Stimulated activated CD8-positive, alpha-beta memory T cell treated with anti-CD3 and anti-CD28 coated beads, Interleukin-7, amount 100 ng/mL, for 24 hours (primary cell): ENCODE measurements around the gene ANKRD40CL.
"Not testable (repeated sequence)": the region's sequence is repeated elsewhere in the genome, so short reads cannot be mapped to it uniquely, and the experiment has no call there.

Experiments
- DNase-seq: peaks from one replicate; pipeline ENCODE4 v3.0.0-alpha.2; 2020; ENCODE audit warnings: low read depth

The ANKRD40CL gene, protein sequence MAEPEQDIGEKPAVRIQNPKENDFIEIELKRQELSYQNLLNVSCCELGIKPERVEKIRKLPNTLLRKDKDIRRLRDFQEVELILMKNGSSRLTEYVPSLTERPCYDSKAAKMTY

DNA sequence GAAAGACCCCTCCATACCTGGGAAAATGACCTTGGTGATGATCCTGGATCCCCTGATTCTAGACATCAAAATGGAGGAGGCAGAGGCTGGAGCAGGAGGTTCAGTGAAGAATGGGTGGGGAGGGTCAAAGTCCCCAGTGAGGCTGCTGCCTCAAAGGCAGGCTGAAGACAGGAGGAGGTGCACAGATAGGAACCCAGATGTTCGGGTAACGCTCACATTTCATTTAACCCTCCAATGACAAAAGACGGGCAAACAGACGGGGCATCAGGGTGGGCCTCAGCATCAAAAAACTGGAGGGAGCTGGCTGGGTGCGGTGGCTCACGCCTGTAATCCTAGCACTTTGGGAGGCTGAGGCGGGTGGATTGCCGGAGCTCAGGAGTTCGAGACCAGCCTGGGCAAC lies at the start of gene ANKRD40CL:
Gene ANKRD40CL (minus strand): TSS at position 73 of the 400 bp plus-strand sequence. CDS start 605 bp downstream, outside the sequence.
- no peak for DNase-seq

DNA sequence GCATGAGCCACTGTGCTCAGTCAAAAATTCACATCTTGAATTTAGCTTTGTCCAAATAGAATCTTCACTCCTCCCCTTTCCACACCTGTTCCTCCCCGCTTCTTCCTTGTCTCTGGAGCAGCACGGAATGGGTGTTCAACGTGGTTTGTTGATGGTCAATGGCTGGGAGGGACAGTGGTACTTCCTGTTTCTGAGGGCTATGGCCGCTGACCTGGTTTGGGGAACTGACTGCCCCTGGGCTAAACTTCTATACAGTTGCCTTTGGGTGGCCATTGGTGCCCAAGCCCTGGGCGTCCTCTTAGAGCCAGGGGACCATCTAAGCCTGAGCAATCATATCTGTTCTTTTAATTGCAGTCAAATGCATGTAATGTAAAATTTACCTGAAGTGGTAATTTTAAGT lies 49.0 kb upstream of the ANKRD40CL start:
- DNase-seq = no peak

DNA sequence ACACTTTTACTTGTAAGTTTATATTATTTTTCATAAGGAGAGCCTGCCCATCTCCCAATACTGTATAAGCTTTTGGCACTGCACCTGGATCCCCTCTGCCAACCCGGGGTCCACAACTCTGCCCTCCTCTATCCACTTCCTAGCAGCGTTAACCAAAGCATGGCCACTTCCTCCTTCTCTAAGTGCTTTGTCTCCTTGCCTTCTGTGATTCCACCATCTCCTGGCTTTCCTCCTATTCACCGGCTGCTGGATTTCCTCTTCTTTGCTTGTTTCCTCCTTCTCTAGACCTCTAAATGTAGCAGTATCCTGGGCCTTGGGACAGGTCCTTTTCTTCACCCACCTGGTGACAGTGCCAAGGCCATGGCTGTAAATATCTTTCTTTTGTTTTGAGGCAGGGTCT lies 48.1 kb upstream of the ANKRD40CL start:
- no peak for DNase-seq

DNA sequence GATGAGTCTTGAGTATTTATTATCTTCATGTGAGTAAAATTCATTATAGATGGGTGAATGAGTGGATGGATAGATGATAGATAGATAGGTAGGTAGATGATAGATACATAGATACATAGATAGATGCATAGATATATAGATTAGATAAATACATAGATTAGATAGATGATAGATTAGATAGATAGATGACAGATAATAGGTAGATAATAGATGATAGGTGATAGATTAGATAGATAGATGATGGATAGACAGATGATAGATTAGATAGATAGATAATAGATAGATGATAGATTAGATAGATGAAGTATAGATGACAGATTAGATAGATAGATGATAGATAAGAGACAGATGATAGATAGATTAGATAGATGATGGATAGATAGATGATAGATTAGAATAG lies 46.3 kb upstream of the ANKRD40CL start:
- DNase-seq = no peak

DNA sequence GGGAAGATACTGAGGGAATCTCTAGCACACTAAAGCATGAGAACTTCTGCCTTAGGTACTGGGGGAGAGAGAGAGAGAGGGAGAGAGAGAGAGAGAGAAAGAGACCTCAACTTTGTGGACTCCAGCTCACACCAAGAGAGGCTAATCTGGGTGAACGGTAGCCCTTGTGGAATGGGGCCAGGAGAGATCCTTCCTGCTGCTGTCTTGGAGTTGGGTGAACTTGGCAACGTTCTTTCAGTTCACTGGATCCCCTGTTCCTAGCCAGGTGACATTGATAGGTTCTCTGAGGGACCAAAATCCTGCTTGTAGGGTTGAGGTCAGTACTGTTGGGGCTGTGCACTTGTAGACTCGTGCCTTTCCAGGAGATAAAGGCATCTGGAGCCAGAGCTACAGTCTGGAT lies 41.6 kb upstream of the ANKRD40CL start:
- no peak for DNase-seq

DNA sequence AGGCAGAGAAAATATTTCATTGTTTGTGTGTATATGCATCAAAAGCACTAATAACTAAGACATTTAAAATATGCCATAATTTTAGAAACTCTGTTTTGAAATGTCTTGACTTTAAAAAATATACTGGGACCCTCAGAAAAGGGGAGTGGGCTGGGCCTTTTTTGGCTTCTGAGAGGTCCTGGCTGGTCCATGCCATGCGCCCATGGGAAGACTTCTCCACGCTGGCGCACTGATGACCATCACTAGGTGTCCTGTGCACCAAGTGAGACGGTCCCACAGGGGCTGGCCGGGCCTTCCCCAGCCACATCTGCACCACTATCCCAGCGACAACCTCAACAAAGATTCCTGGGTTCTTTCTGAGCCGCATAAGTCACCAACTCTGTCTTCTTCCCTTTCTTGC lies 41.1 kb upstream of the ANKRD40CL start:
- no peak for DNase-seq

DNA sequence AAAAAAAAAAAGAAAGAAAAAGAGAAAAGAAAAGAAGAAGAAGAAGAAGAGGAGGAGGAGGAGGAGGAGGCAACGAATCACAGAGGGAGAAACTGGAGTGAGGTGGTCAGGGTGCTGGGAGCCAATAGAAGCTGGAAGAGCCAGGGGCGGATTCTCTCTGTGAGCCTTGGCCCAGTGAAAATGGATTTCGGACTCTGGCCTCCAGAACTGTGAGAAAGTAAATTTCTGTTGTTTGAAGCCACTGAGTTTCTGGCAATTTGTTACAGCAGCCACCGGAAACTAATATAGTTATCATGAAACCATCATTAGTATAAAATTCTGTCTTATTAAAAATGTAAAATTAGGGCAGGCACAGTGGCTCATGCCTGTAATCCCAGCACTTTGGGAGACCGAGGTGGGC lies 40.4 kb upstream of the ANKRD40CL start:
- DNase-seq = no peak

DNA sequence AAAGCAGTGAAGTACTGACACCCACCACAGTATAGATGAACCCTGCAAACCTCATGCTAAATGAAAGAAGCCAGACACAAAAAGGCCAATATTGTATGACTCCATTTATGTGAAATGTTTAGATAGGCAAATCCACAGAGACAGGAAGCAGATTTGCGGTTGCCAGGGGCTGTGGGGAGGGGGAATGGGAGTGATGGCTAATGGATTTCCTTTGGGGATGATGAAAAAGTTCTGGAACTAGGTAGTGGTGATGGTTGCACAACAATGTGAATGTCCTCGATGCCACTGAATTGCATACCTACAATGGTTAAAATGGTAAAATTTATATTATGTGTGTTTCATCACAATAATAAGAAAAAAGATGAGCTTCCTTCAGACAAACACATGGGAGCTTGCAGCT lies 39.7 kb upstream of the ANKRD40CL start:
- no peak for DNase-seq

DNA sequence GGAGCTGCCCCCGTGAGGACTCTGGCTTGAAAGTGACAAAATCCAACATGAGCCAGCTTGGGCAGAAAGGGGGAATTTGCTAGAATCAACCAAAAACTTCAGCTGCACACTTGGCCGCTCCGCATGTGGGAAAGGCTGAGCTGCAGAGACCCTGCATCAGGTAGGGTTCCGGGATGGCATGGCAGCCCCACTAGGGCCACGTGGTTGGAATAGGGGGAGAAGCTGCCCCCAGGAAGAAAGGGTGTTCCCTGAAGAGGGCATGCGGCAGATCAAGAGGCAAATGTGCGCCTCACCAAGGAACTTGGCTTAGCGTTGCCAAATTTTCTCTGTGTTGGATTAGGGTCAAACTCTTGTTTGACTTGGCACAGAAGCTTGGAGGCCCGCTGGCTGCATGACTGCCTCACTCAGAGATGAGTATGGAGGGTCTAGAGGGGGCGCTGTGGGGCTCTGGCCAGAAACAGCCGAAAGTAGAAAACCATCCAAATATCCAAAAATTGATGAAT lies 38.9 kb upstream of the ANKRD40CL start:
- DNase-seq = no peak

DNA sequence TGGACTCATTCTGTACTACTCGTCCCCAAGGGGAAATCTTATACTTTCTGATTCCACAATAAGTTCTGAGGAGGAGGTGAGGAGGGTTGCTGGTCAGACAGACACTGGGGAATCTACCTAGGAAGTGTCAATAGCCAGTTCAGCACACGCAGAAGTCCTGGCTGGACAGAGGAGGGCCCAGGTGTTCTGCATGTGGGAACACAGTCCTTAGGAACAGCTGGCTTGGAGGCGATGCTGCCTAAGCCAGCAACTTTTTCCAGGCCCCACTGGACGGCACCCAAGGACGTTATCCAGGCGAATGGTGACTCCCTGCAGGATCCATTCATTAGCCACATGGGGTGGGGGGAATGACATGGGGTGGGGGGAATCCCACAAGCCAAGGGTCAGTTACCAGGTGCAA lies 38.2 kb upstream of the ANKRD40CL start:
- DNase-seq = no peak

DNA sequence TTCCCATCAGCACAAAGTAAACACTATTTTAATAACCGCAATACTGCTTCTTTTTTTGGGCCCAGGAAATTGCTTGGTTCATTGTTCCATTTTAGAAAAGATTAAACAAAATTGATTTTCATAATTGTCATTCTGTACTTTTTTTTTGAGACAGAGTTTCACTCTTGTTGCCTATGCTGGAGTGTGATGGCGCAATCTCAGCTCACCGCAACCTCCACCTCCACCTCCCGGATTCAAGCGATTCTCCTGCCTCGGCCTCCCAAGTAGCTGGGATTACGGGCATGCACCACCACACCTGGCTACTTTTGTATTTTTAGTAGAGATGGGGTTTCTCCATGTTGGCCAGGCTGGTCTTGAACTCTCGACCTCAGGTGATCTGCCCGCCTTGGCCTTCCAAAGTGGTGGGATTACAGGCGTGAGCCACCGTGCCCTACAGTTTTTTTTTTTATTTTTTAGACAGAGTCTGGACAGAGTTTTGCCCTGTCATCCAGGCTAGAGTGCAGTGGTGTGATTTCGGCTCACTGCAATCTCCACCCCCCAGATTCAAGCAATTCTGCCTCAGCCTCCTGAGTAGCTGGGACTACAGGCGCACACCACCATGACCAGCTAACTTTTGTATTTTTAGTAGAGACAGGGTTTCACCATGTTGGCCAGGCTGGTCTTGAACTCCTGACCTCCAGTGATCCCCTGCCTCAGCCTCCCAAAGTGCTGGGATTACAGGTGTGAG lies 37.6 kb upstream of the ANKRD40CL start:
- not testable (repeated sequence) for DNase-seq

DNA sequence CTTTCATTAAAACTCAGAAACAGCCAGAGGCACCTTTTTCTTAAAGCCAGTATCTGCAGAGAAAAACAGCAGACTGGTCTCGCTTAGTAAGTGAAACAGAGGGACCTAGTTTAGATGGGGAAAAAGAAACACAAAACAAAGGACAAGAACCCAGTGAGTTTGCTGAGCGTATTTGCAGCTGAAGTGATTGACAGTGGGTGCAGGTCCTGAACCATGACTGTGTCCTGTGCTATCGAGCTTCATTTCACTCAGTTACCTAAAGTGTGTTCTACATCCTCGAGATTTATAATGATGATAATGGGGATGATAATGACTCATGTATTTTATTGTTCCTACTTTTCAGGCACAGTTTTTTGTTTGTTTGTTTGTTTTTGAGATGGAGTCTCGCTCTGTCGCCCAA lies 36.4 kb upstream of the ANKRD40CL start:
- no peak for DNase-seq

DNA sequence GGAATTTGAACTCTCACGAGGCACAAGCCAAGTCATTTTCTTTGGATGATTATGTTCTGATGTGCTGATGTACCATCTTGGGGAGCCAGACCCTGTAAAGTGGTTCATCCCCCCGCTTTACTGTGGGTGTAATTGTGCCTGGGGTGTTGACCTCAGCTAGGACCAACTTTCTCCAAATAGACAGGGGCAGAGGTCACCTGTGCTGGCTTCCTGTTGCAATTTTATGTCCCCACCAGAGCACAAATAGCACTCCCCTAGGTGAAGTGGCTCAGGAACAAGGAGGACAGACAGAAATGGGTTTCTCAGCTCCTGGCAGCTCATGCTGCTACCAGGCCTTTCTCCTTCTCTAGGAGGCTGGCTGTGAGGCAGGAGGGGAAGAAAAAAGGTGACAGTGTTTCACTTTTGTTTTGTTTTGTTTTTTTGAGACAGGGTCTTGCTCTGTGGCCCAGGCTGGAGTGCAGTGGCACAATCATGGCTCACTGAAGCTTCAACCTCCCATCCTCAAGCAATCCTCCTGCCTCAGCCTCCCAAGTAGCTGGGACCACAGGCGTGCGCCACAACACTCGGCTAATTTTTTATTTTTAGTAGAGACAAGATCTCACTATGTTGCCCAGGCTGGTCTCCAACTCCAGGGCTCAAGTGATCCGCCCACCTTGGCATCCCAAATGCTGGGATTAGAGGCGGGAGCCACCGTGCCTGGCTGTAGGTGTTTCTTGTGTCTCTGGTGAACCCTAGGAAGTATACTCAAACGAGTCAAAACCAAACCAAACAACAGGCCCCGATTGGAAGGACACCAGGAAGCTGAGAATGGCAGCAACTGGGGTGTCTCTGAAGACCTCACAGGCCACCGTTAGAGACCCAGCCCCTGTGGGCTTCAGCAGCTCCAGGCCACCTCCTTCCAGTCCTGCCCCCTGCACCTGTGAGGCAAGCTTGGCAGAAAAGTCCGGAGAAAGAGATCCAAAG lies 35.6 kb upstream of the ANKRD40CL start:
- no peak for DNase-seq

DNA sequence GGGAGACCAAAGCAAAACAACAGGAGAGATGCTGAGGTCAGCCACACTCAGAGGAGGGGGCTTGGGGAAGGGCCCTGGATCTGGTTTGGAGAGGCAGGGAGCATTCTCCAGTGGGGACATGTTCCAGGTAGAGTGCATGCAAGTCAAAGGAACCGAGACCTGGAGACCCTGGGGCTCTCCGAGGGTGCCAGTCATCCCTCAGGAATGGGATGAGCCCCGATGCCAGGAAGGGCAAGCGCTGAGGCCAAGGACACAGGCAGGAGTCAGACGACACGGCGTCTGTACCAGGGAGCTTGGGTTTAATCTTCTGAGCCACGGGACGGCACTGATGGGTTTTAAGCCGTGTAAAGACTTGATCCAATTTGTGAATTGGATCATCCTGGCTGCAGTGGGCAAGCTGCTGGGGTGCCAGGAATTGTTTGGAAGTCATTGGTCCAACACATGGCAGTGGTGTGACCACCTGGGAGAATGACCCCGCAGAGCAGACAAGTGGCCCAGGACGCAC lies 32.9 kb upstream of the ANKRD40CL start:
- DNase-seq = no peak

DNA sequence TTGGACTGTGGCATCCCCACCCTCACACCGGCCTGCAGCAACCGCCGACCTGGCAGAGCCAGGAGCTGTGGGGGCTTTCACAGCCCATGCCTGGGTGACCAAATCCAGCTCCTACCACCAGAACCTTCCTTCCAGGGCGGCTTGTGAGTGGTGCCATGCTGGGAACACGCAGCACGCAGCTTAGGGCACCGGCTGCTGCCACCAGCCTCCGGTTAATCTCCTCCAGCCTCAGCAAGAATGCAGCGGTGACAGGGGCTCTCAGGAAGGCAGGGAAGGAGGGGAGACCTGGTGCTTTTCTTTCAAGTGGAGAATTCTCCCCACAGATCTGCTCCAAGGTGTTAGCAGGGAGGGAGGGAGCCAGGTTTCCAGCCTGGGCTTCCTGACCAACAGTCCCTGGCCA lies 32.3 kb upstream of the ANKRD40CL start:
- no peak for DNase-seq

DNA sequence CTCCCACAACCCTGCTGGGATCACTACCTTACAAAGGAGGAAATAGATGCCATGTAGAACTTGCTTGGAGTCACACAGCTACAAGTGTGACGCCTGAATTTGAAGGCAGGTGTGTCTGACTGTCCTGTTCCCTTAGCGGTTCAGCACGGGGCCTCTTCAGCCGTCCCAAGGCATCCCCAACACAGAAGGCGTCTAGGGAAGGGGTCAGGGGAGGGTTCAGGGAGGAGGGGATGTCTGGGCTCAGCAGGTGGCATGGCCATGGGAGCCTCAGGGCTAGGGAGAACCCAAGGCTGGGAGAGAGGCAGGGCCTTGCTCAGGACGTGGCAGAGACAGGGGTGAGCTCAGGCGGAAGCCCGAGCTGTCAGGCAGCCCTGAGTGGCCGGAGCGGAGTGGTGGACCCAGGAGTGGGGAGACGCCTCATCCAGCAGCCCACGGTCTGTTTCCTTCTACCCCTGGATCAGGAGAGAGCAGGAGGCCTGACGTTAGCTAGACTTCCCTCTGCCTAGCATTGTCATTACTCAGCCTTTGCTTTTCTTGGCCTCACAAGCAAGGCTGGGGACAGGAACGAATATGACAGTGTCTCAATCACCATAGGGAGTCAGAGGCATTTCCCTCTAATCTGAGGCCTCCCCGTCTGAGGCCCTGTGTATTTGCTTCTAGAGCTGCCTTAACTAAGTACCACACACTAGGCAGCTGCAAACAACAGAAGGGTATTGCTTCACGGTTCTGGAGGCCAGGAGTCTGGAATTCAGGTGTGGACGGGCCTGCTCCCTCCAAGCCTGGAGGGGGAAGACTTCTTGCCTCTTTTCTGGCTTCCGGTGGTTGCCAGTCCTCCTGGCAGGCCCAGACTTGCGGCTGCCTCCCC lies 31.3 kb upstream of the ANKRD40CL start:
- DNase-seq = no peak

DNA sequence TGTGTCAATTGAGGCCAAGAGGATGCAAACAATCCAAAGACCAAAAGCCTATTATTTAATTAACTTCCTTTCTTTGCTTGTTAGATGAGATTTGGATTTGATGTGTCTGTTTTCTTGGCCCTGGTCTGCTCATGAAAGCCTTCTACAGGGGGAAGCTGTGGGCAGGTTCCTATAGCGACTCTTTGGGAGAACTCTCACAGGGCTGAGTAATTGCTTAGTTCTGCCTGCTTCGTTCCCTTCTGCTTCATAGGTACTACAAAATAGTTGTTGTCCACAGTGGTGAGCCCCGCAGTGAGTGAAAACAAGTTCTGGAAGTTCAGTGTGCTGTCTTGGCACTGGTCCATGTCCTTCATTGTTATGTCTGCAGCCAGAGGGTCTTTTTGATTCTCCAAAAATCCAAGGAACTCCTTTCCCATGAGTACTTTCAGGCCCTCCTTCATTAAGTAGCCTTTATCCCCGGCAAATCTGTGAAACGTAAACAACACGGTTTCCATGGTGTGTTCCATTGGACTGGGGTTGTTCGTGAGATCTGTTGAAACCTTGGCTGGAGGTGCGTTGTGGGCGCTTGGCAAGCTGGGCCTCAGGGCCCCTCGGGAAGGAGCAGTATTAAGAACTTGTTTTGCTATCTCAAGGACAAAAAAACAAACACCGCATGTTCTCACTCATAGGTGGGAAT lies 30.0 kb upstream of the ANKRD40CL start:
- DNase-seq = no peak

DNA sequence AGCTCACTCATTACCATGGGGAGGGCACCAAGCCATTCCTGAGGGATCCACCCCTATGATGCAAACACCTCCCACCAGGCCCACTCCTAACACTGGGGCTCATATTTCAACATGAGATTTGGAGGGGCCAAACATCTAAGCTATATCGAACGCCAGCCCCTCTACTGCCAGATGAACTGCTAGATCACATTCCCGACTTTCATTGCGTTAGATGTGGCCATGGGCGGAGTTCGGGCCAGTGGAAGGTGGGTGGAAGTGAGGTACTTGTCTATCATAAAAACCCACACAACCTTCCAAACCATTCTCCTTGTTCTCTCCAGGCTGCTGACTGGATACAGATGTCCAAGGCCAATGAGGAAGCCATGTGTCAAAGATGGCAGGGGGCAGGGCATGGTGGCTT lies 27.0 kb upstream of the ANKRD40CL start:
- no peak for DNase-seq

DNA sequence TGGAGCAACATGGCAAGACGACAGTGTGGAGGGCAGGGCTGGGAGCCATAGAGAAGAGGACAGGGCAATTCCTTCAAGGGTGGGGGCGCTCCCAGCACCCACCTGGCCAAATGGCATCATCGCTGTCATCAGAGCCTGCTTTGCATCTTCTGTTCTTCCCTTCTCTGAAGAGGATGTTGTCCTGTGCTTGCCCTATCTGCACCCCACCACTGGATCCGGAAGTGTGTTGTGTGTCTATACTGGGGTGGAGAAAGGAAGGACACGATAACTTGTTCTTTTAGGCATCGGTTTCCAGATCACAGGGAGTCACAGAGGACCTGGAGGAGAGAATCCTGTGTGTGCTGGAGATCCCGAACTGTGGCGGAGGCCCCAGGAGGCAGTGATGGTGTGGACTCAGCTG lies 25.7 kb upstream of the ANKRD40CL start:
- no peak for DNase-seq

DNA sequence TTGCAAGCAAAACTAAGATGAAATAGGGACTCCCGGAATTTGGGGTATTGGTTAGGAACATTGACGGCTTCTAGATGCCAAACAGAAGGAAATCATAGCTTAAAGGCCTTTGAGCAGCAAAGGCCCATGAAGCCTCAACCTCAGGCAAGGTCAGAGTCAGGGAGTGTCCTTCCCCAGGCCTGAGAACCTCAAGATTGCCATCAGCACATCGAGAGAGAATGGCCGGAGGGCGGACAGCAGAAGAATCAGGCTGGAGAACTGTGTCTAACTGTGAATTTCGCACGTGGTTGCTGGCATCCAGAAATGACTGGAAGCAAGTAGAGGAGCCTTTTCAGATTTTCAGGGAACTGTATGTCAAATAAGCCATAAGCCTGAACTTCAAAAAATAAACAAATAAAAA lies 24.8 kb upstream of the ANKRD40CL start:
- DNase-seq = no peak

DNA sequence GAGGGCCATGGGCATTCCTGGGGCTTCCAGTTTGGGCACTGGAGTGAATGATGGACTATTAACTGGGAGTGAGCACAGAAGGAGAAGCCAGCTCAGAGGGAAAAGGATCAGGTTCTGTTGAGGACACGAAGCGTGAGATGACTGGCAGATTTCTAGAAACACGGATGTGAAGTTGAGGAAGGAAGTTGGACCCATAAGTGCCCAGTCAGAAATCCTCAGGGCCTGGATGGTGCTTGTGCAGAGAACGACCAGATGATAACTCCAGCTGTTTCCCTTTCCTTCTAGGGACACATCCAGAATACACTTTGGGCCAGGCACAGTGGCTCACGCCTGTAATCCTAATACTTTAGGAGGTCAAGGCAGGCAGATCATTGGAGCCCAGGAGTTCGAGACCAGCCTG lies 23.3 kb upstream of the ANKRD40CL start:
- no peak for DNase-seq
